ENCODE data around the gene ZNF740. TPM values are rescaled to one million over a fixed set of nuclear protein-coding genes. Genes with fewer than 3 reads are reported as not detected.
A peak's percentile ranks its signal among the peaks of the same experiment; 100 is the strongest.

Gene ZNF740
- total RNA-seq, 1 donor from 2014 or later, result 16.6 TPM

DNA sequence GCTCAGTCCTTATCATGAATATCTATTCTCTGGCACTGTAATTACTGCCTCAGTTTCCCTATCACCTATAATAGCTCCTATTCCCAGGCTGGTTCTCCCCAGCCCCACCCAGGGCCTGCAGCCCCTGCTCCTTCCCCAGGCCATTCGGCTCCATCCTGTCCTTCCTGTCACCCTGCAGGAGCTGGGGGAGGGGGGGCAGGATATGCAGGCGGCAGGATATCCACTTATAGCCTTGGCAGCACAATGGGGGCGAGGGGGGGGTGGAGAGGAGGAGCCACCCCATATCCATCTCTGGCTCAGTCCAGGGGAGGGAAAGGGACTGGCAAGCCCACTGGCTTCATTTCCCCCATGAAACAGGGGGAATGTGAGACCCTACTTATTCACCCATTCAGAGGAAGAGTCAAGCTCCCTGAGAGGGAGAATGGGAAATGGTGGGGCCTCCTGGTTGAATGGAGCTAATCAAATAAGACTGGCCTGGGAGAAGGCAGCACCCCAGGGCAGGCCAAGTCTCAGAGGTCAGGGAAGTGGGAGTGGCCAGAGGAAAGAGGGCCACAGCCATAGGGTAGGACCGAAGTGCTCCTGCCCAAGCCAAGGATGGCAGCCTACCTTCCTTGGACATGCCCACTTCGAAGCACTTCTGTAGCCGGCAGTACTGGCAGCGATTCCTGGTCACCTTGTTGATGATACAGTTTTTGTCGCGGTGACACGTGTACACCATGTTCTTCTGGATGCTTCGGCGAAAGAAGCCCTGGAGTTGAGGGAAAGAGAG, 34.3 kb downstream of the ZNF740 start:
- Histone ChIP-seq H3K27me3 (ENCODE audit: control insufficient read depth, insufficient read depth, low read length) (no peaks in the 10 kb centered on the region), H3K36me3 (ENCODE audit: control insufficient read depth, insufficient read depth, low read length) (peaks cover 55% of the 10 kb centered on the region), H3K4me3 (ENCODE audit: low read depth, low read length) (no peak overlapping the region)
- FAIRE-seq (no peak), DNase-seq (ENCODE audit: low read depth) (no peak)
- TF ChIP-seq, protein P1, sequence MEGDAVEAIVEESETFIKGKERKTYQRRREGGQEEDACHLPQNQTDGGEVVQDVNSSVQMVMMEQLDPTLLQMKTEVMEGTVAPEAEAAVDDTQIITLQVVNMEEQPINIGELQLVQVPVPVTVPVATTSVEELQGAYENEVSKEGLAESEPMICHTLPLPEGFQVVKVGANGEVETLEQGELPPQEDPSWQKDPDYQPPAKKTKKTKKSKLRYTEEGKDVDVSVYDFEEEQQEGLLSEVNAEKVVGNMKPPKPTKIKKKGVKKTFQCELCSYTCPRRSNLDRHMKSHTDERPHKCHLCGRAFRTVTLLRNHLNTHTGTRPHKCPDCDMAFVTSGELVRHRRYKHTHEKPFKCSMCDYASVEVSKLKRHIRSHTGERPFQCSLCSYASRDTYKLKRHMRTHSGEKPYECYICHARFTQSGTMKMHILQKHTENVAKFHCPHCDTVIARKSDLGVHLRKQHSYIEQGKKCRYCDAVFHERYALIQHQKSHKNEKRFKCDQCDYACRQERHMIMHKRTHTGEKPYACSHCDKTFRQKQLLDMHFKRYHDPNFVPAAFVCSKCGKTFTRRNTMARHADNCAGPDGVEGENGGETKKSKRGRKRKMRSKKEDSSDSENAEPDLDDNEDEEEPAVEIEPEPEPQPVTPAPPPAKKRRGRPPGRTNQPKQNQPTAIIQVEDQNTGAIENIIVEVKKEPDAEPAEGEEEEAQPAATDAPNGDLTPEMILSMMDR (IDR thresholded peaks at IDR 0.05; ENCODE audit: insufficient read depth, low read length, severe bottlenecking), result no peak

DNA sequence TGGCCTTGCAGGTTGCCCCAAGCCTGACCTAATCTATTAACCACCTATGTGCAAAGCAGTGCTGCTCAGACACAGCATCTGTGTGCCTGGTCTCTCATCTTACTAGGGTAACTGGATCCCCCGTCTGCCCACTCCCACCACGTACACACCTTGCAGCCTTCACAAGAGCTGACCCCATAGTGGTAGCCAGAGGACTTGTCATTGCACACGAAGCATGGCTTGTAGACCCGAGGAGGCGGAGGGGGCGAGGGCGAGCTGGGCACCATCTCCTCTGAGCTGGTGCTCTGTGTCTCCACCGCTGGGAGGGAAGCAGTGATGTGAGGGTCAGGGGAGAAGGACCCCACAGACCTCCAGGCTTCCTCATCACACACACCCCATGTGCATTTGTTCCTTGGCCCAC, 35.0 kb downstream of the ZNF740 start:
- TF ChIP-seq, protein P1 (IDR thresholded peaks at IDR 0.05; ENCODE audit: insufficient read depth, low read length, severe bottlenecking), result no peak
- H3K27me3 ChIP-seq (ENCODE audit: control insufficient read depth, insufficient read depth, low read length), result no peaks in the 10 kb centered on the region
- peaks cover 55% of the 10 kb centered on the region for H3K36me3 ChIP-seq (ENCODE audit: control insufficient read depth, insufficient read depth, low read length)
- FAIRE-seq (no peak), DNase-seq (ENCODE audit: low read depth) (no peak)
- H3K4me3 ChIP-seq (ENCODE audit: low read depth, low read length), result no peak overlapping the region

DNA sequence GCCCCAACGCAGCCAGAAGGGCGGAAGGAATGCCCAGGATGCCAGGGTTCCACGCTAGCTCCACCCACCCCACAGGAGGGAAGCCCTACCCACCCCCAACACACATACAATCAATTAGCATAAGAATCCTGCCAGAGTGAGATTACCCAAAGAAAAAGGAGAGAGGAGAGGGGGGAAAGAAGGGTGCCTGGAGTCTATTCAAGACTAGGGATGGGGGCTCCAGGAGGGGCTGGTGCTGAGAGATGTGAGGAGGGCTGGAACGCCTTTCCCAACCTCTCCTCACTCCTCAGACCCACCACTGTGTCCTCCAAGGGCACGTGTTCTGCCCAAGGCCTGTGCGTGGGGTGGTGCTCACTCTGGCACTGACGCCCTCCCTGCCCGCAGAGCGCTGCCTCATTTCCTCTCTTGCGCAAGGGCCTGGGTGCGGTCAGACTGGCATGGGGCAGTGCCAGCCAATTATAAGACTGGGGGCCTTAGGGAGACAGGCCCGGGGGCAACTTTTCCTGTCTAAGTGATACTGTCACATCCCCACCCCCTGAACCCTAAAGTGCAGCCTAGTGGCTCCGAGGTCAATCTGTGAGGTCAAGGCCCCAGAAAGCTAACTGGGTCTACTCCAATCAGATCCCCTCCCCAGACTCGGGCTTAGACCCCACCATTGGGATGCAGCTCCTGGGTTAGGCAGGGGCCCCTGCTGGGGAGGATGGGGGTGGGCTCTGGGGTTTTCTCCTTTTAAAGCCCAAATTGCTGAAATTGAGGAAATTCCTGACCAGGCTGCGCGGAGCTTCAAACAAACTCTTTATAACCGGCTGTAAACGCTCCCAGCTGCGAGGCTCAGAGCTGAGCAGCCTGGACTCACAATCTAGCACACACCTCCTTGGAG, 36.8 kb downstream of the ZNF740 start:
- FAIRE-seq (no peak), DNase-seq (ENCODE audit: low read depth) (peak; percentile 60)
- peaks cover 40% of the 10 kb centered on the region for H3K36me3 ChIP-seq (ENCODE audit: control insufficient read depth, insufficient read depth, low read length)
- no peak overlapping the region for H3K4me3 ChIP-seq (ENCODE audit: low read depth, low read length)
- TF ChIP-seq, protein P1 (IDR thresholded peaks at IDR 0.05; ENCODE audit: insufficient read depth, low read length, severe bottlenecking), result no peak
- H3K27me3 ChIP-seq (ENCODE audit: control insufficient read depth, insufficient read depth, low read length), result no peaks in the 10 kb centered on the region

- DNase-seq (ENCODE audit: low read depth), result no peak
- TF ChIP-seq, protein P1 (IDR thresholded peaks at IDR 0.05; ENCODE audit: insufficient read depth, low read length, severe bottlenecking), result no peak
- FAIRE-seq, result no peak
- no peak overlapping the region for H3K4me3 ChIP-seq (ENCODE audit: low read depth, low read length)
- no peaks in the 10 kb centered on the region for H3K27me3 ChIP-seq (ENCODE audit: control insufficient read depth, insufficient read depth, low read length)
- peaks cover 36% of the 10 kb centered on the region for H3K36me3 ChIP-seq (ENCODE audit: control insufficient read depth, insufficient read depth, low read length)
Observed at GRCh38 chr12:53217931-53218307, 37.4 kb downstream of the ZNF740 start.

DNA sequence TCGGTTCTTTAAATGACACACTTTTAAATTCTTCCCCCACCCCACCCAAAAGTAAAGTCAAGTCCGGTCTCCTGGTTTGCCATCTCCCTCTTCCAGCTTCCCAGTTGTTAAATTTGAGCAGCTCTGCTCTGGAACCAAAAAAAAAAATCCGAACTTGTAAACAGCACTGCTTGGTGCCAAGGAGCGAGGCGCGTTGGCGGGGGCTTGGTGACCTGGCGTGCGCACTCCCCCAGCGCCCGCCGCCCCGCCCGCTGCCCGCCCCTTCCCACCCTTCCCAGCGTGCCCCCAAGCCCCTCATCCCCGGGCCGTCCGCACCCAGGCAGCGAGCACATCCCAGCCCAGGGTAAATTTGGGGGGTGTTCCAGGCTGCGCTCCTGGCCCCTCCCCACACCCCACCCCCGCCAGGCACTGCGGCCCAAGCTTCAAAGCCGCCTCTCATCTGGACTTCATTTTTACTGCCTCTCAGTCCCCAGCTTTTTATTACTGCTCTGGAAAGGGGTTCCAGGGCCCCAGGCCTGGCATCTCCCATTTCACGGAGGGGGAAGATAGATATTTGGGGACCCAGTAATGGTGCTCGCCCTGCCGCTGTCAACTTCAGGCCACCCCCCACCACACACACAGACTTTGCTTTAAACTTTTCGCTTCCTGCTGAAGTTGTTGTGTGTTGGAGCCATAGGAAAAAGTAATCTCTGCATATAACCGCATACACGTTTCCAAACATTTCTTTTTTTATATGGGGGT, 38.2 kb downstream of the ZNF740 start:
- FAIRE-seq (no peak), DNase-seq (ENCODE audit: low read depth) (no peak)
- no peaks in the 10 kb centered on the region for H3K27me3 ChIP-seq (ENCODE audit: control insufficient read depth, insufficient read depth, low read length)
- peak overlapping the region; percentile 50 for H3K4me3 ChIP-seq (ENCODE audit: low read depth, low read length)
- H3K36me3 ChIP-seq (ENCODE audit: control insufficient read depth, insufficient read depth, low read length), result peaks cover 33% of the 10 kb centered on the region
- TF ChIP-seq, protein P1 (IDR thresholded peaks at IDR 0.05; ENCODE audit: insufficient read depth, low read length, severe bottlenecking), result no peak

Measured in bronchial epithelial cell (primary cell).